ENCODE measurements around the gene TTC14.

- no peak for TF ChIP-seq EP300 (conservative IDR thresholded peaks at IDR 0.05; ENCODE audit: poor library complexity, severe bottlenecking)
- TF ChIP-seq CTCF (IDR thresholded peaks at IDR 0.05; ENCODE audit: poor library complexity, severe bottlenecking), result no peak
- no peak for TF ChIP-seq REST (IDR thresholded peaks at IDR 0.05; ENCODE audit: borderline replicate concordance)
- no peak for TF ChIP-seq RAD21 (conservative IDR thresholded peaks at IDR 0.05)
- no peak for TF ChIP-seq EZH2 (IDR thresholded peaks at IDR 0.05; ENCODE audit: borderline replicate concordance, insufficient read depth, low read length, poor library complexity, severe bottlenecking)
- no peak for TF ChIP-seq POLR2AphosphoS5 (IDR thresholded peaks at IDR 0.05)
- TF ChIP-seq TAF1 (IDR thresholded peaks at IDR 0.05; ENCODE audit: low read depth), result no peak
Measured at GRCh38 chr3:180657094-180657493, 55.1 kb downstream of the TTC14 start.
